OCI-M2 (cell line): ENCODE measurements around the gene TMEM8B.
A peak's percentile ranks its signal among the peaks of the same experiment; 100 is the strongest.

ENCODE experiments used
- DNase-seq: peaks from one replicate; lab custom pipeline; 2025; ENCODE audit not compliant: unreplicated experiment; lab: John Stamatoyannopoulos, UW

Gene TMEM8B

GRCh38 chr9:35810122-35810521 lies 18.9 kb upstream of the TMEM8B start:
- no peak for DNase-seq

GRCh38 chr9:35811381-35812024 lies 17.5 kb upstream of the TMEM8B start:
- no peak for DNase-seq

- DNase-seq, result no peak
Observed at GRCh38 chr9:35812025-35812602, 16.9 kb upstream of the TMEM8B start, which contains the start of gene SPAG8. Gene SPAG8 (minus strand): TSS chr9:35812262. CDS start chr9:35812147, 115 bp downstream.

- DNase-seq, result no peak
Observed at GRCh38 chr9:35813434-35814105, 15.5 kb upstream of the TMEM8B start.

GRCh38 chr9:35814106-35814840 lies 14.8 kb upstream of the TMEM8B start:
- DNase-seq, result no peak

GRCh38 chr9:35814841-35815543 lies 14.0 kb upstream of the TMEM8B start, which contains the start of gene HINT2:
Gene HINT2 (minus strand): TSS chr9:35815042. CDS start chr9:35814979, 63 bp downstream.
- DNase-seq, result peak; percentile 75

- no peak for DNase-seq
Observed at GRCh38 chr9:35816708-35817107, 12.3 kb upstream of the TMEM8B start.

- no peak for DNase-seq
Observed at GRCh38 chr9:35818341-35818740, 10.7 kb upstream of the TMEM8B start.

GRCh38 chr9:35820076-35820475 lies 9.0 kb upstream of the TMEM8B start:
- no peak for DNase-seq

GRCh38 chr9:35822926-35823325 lies 6.1 kb upstream of the TMEM8B start:
- no peak for DNase-seq

- DNase-seq, result no peak
Observed at GRCh38 chr9:35826071-35826701, 2.8 kb upstream of the TMEM8B start.

- no peak for DNase-seq
Observed at GRCh38 chr9:35827486-35827885, 1.5 kb upstream of the TMEM8B start.

- DNase-seq, result no peak
Observed at GRCh38 chr9:35828716-35829083, 328 bp upstream of the TMEM8B start, which contains the start of gene FAM221B. Gene FAM221B (minus strand): TSS chr9:35828732. CDS start chr9:35826161, 2,571 bp downstream.

- DNase-seq, result no peak
Observed at GRCh38 chr9:35829764-35830096, 702 bp downstream of the TMEM8B start.

GRCh38 chr9:35831040-35831439 lies 2.0 kb downstream of the TMEM8B start:
- no peak for DNase-seq

GRCh38 chr9:35832814-35833213 lies 3.8 kb downstream of the TMEM8B start:
- DNase-seq, result no peak

- DNase-seq, result no peak
Observed at GRCh38 chr9:35834260-35835215, 5.5 kb downstream of the TMEM8B start.

- DNase-seq, result no peak
Observed at GRCh38 chr9:35835216-35835632, 6.2 kb downstream of the TMEM8B start.

- no peak for DNase-seq
Observed at GRCh38 chr9:35835766-35836165, 6.7 kb downstream of the TMEM8B start.
